ENCODE measurements around the gene RRP9.

- no peak for TF ChIP-seq POLR2A (IDR thresholded peaks at IDR 0.05; ENCODE audit: low read length)
- no peak for TF ChIP-seq GATA1 (IDR thresholded peaks at IDR 0.05; ENCODE audit: low read depth, low read length)
These were observed 18.7 kb upstream of the RRP9 start for GRCh38 chr3:51960386-51960785.

Data from erythroblast (primary cell).